T-cell (primary cell): ENCODE measurements around the gene CHST2. TPM values are rescaled to one million over a fixed set of nuclear protein-coding genes. Genes with fewer than 3 reads are reported as not detected.
"Not testable (repeated sequence)": the region's sequence is repeated elsewhere in the genome, so short reads cannot be mapped to it uniquely, and the experiment has no call there.

Experiments
- ATAC-seq, 4 experiments: fragments of 200-7000 bp in 3 of 4; fragments of 150-1000 bp in 1 of 4; cut with Tn5 transposase; replicated peaks in 1 of 4; 1 replicate in 3 of 4; 2 replicates in 1 of 4; pipeline ENCODE4 v1.10.0; 2021; ENCODE audit warnings: moderate library complexity in 3 of 4, mild to moderate bottlenecking in 2 of 4, moderate number of reproducible peaks in 1 of 4
- CTCF ChIA-PET, 2 donors: fragments of 300-600 bp; sonication (Branson Sonifier 250); formaldehyde crosslinking; loops; one replicate each; lab custom pipeline; 2022; ENCODE audit warnings: antibody characterized with exemption in 2 of 2; lab: Charles Lee
- POLR2A ChIA-PET, 2 donors: fragments of 300-600 bp; sonication (Branson Sonifier 250); formaldehyde crosslinking; loops; one replicate each; lab custom pipeline; 2022; ENCODE audit warnings: antibody characterized with exemption in 2 of 2; lab: Charles Lee
- DNase-seq, 35 experiments: peaks; one replicate each; pipeline versions ENCODE4 v3.0.0 to v3.0.0-alpha.2; 2013 to 2023
- H3K27ac ChIP-seq: one replicate; pipeline ENCODE4 v1.5.1; 2013; ENCODE audit warnings: low read length
- H3K27me3 ChIP-seq, 2 experiments: replicated peaks in 1 of 2; 1 replicate in 1 of 2; 2 replicates in 1 of 2; pipeline versions ENCODE4 v1.6.1 to v1.7.0; 2013; ENCODE audit warnings: low read length in 1 of 2, mixed read lengths in 1 of 2; ENCODE audit not compliant: control insufficient read depth in 2 of 2, insufficient read depth in 2 of 2; ENCODE audit errors: extremely low read depth in 1 of 2
- H3K36me3 ChIP-seq, 2 donors: 1 replicate in 1 of 2; 2 replicates in 1 of 2; pipeline versions ENCODE4 v1.6.1 to v1.7.0; 2013; ENCODE audit warnings: low read length in 1 of 2; ENCODE audit not compliant: control insufficient read depth in 2 of 2, insufficient read depth in 1 of 2; ENCODE audit errors: extremely low read depth in 1 of 2
- H3K4me1 ChIP-seq, 2 experiments: 1 replicate in 1 of 2; 2 replicates in 1 of 2; pipeline versions ENCODE4 v1.6.1 to v1.7.0; 2013; ENCODE audit warnings: low read length in 2 of 2, mixed read lengths in 1 of 2; ENCODE audit not compliant: insufficient read depth in 2 of 2, control insufficient read depth in 1 of 2; ENCODE audit errors: extremely low read depth in 1 of 2
- H3K4me3 ChIP-seq, 2 donors: 1 replicate in 1 of 2; 2 replicates in 1 of 2; pipeline versions ENCODE4 v1.5.1 to v1.7.0; 2013; ENCODE audit warnings: mild to moderate bottlenecking in 2 of 2, low read length in 1 of 2, moderate library complexity in 1 of 2; ENCODE audit not compliant: control insufficient read depth in 1 of 2; ENCODE audit errors: extremely low read depth in 1 of 2
- H3K9me3 ChIP-seq: 2 replicates; pipeline ENCODE4 v1.7.0; 2013
- H3K27ac Mint-ChIP-seq, 2 donors: one replicate each; pipeline ENCODE4 v1.8.0; 2020 to 2021; ENCODE audit warnings: mild to moderate bottlenecking in 2 of 2, mixed read lengths in 2 of 2
- H3K27me3 Mint-ChIP-seq, 2 donors: one replicate each; pipeline ENCODE4 v1.8.0; 2021 to 2022; ENCODE audit warnings: mixed read lengths in 2 of 2
- H3K36me3 Mint-ChIP-seq: one replicate; pipeline ENCODE4 v1.8.0; 2021; ENCODE audit warnings: mixed read lengths
- H3K4me1 Mint-ChIP-seq, 3 donors: one replicate each; pipeline ENCODE4 v1.8.0; 2020 to 2022; ENCODE audit warnings: mixed read lengths in 3 of 3, mild to moderate bottlenecking in 1 of 3
- H3K4me3 Mint-ChIP-seq, 3 donors: one replicate each; pipeline ENCODE4 v1.8.0; 2020 to 2022; ENCODE audit warnings: mild to moderate bottlenecking in 3 of 3, mixed read lengths in 3 of 3, moderate library complexity in 3 of 3
- H3K9me3 Mint-ChIP-seq, 3 donors: one replicate each; pipeline ENCODE4 v1.8.0; 2020 to 2022; ENCODE audit warnings: mixed read lengths in 3 of 3
- WGBS: methylation state at CpG from one replicate; pipeline ENCODE4 v1.1.5; 2013; ENCODE audit warnings: missing lambda C conversion rate; ENCODE audit not compliant: insufficient coverage; 5-methylcytosine and 5-hydroxymethylcytosine counted together
- total RNA-seq, 35 experiments: library from RNA in 6 of 35; stranded (reverse) in 6 of 35; fragments of 120-200 nt in 1 of 35; gene quantifications; one replicate each; pipeline versions ENCODE4 v1.2.1 to v1.2.4 and lab custom pipeline; 2013 to 2026

The CHST2 gene
- total RNA-seq, 5 donors from 2014 or later (not counting 1 experiment from before 2014, with no cell fraction given): 1.7 to 5.6 (median 4.4) TPM

DNA sequence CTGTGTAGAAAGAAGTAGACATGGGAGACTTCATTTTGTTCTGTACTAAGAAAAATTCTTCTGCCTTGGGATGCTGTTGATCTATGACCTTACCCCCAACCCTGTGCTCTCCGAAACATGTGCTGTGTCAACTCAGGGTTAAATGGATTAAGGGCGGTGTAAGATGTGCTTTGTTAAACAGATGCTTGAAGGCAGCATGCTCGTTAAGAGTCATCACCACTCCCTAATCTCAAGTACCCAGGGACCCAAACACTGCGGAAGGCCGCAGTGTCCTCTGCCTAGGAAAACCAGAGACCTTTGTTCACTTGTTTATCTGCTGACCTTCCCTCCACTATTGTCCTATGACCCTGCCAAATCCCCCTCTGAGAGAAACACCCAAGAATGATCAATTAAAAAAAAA is 45.6 kb upstream of the CHST2 start:
- no CpG with 5 or more reads among the region's 5 CpGs for WGBS
- H3K4me3 Mint-ChIP-seq, POLR2A ChIA-PET, ATAC-seq, H3K27me3 Mint-ChIP-seq, H3K4me1 ChIP-seq, H3K9me3 Mint-ChIP-seq, H3K36me3 Mint-ChIP-seq, DNase-seq, H3K36me3 ChIP-seq, H3K27ac Mint-ChIP-seq, H3K27ac ChIP-seq, H3K4me3 ChIP-seq, H3K9me3 ChIP-seq, H3K4me1 Mint-ChIP-seq: not testable (repeated sequence)
- CTCF ChIA-PET: interaction anchor here in 1 of 2 donors (0.6 kb wide), 1 partner anchor 361 kb away, joined by 3 read pairs; no protein-coding TSS in a partner anchor
- peaks cover 0 to 11% of the 10 kb centered on the region in 2 experiments for H3K27me3 ChIP-seq

DNA sequence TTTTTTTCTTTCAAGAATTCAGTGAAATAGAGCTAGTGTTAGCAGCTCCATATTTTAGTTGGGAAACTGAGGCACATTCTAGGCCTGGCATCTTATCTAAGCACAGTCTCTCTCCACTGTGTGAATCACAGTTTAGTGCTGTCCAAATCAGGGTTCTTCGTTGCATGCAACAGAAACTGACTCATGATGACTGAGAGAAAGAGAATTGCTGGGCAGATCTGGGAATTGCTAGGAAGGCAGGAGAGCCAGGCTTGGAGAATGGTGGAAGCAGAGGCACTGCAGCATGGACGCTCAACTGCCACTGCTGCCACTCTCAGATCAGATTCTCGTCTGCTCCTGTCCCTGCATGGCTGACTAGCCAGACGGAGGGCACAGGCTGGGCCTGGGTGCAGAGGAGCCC is 40.7 kb upstream of the CHST2 start:
- H3K36me3 Mint-ChIP-seq: no peaks in the 10 kb centered on the region
- POLR2A ChIA-PET: no interaction called here

GRCh38 chr3:143080196-143080595 is 39.4 kb upstream of the CHST2 start:
- POLR2A ChIA-PET: no interaction called here
- WGBS: 89% methylated on average over 5 of the region's 5 CpGs
- Histone ChIP-seq H3K4me3 (no peak overlapping the region), H3K36me3 (no peaks in the 10 kb centered on the region), H3K27ac (no peak overlapping the region), H3K9me3 (no peaks in the 10 kb centered on the region), H3K27me3 (peaks cover 0 to 17% of the 10 kb centered on the region in 2 experiments), H3K4me1 (no peaks in the 10 kb centered on the region)
- Mint-ChIP-seq H3K4me1 (peaks cover 0 to 11% (median 9%) of the 10 kb centered on the region in 3 donors), H3K36me3 (no peaks in the 10 kb centered on the region), H3K27ac (no peak overlapping the region), H3K9me3 (no peaks in the 10 kb centered on the region), H3K4me3 (no peak overlapping the region), H3K27me3 (peaks cover 0 to 9% of the 10 kb centered on the region in 2 donors)
- ATAC-seq (no peak), DNase-seq (no peak)
- CTCF ChIA-PET: no interaction called here

More for the DNA sequence above, 40.7 kb upstream of the CHST2 start:
- Histone ChIP-seq H3K36me3 (no peaks in the 10 kb centered on the region), H3K27ac (no peak overlapping the region), H3K4me3 (no peak overlapping the region), H3K27me3 (peaks cover 0 to 16% of the 10 kb centered on the region in 2 experiments), H3K9me3 (no peaks in the 10 kb centered on the region), H3K4me1 (no peaks in the 10 kb centered on the region)
- Mint-ChIP-seq H3K4me3 (no peak overlapping the region), H3K4me1 (peaks cover 0 to 11% (median 9%) of the 10 kb centered on the region in 3 donors), H3K27ac (no peak overlapping the region), H3K27me3 (peaks cover 0 to 2% of the 10 kb centered on the region in 2 donors), H3K9me3 (no peaks in the 10 kb centered on the region)
- no peak for ATAC-seq
- WGBS: 87% methylated on average over 3 of the region's 4 CpGs
- DNase-seq: no peak
- CTCF ChIA-PET: interaction anchor here in 1 of 2 donors (0.7 kb wide), 1 partner anchor 25 kb away, joined by 3 read pairs; no protein-coding TSS in a partner anchor

DNA sequence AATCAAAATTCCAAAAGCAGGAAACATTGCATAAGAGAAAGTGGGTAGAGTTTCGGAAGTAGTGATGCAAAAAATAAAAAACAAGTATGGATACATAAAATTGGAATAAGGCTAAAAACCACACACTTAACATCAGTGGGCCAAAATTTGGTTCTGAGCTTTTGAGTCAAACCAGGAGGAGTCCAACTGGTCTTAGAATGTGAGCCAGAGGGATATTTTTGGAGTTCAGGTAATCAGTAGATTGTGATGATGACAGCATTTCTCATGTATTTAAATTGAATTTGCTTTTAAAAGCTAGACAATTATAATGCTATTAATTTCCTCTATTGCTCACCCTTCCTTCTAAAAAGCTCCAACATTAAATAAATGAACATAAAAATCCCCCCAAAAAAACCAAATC is 38.2 kb upstream of the CHST2 start:
- Histone ChIP-seq H3K9me3 (no peaks in the 10 kb centered on the region), H3K27ac (no peak overlapping the region), H3K36me3 (no peaks in the 10 kb centered on the region), H3K4me3 (no peak overlapping the region), H3K4me1 (no peaks in the 10 kb centered on the region), H3K27me3 (peaks cover 0 to 17% of the 10 kb centered on the region in 2 experiments)
- H3K4me3 Mint-ChIP-seq: no peak overlapping the region
- no peaks in the 10 kb centered on the region for H3K36me3 Mint-ChIP-seq
- no peak for ATAC-seq
- no peak for DNase-seq
- ChIA-PET CTCF (no interaction called here), POLR2A (interaction anchor here in 1 of 2 donors (0.6 kb wide), 1 partner anchor 22 kb away, joined by 3 read pairs; no protein-coding TSS in a partner anchor)
- H3K27ac Mint-ChIP-seq: no peak overlapping the region
- WGBS: no CpG with 5 or more reads among the region's 1 CpG
- H3K9me3 Mint-ChIP-seq: no peaks in the 10 kb centered on the region
- peaks cover 0 to 11% (median 9%) of the 10 kb centered on the region in 3 donors for H3K4me1 Mint-ChIP-seq
- peaks cover 0 to 9% of the 10 kb centered on the region in 2 donors for H3K27me3 Mint-ChIP-seq

DNA sequence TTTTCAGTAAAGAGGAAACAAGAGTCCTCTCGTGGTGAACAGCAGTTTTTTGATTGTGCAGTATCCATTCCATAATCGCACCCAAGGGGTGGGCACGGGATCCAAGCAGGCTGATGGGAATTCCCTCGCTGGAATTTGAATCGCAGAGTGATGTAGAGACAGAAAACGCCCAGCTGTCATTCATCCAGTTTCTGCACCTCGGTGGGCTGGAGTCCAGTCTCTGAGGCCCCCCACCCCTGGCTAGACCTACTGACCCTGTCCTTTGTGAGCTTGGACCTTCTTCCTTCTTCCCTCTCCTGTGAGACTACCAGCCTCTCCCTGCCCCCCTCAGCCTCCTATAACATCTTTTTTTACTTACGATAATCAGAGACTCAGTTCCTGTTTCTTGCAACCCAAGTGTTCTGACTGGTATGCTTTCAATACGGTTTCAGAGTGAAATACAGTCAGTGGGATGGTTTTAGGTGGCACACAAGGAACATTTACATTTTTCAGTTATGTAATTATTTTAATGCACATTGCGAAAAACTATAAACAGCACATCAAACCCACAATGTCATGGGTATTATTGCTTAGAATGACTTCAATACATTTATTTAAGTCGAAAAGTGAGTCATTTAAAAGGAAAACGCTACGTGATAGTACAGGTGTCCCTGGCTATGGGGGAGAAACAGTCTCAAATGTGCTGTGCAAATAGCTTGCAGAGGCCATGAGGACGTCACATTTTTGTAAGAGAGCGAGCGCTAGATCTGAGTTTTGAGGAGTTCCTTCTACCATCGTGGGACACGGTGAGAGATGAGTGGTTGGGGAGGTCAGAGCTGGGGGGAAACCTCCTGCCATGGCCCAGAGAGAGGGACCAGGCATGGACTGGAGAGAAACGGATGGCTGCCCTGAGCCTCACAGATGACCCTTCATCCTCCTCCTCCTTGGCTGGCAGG is 37.5 kb upstream of the CHST2 start:
- no peak overlapping the region for H3K27ac Mint-ChIP-seq
- ChIA-PET CTCF (interaction anchor here in 1 of 2 donors (0.6 kb wide), 1 partner anchor 361 kb away, joined by 5 read pairs; no protein-coding TSS in a partner anchor), POLR2A (no interaction called here)
- Histone ChIP-seq H3K4me3 (no peak overlapping the region), H3K9me3 (no peaks in the 10 kb centered on the region), H3K4me1 (no peaks in the 10 kb centered on the region), H3K36me3 (no peaks in the 10 kb centered on the region), H3K27ac (no peak overlapping the region), H3K27me3 (peaks cover 0 to 13% of the 10 kb centered on the region in 2 experiments)
- H3K27me3 Mint-ChIP-seq: peaks cover 0 to 9% of the 10 kb centered on the region in 2 donors
- ATAC-seq (peak in 1 of 4 experiments; percentile 19), DNase-seq (no peak)
- no peaks in the 10 kb centered on the region for H3K36me3 Mint-ChIP-seq
- H3K4me1 Mint-ChIP-seq: peaks cover 0 to 11% (median 9%) of the 10 kb centered on the region in 3 donors
- no peak overlapping the region for H3K4me3 Mint-ChIP-seq
- H3K9me3 Mint-ChIP-seq: no peaks in the 10 kb centered on the region
- WGBS: 50% methylated on average over 15 of the region's 19 CpGs

- Histone ChIP-seq H3K27ac (no peak overlapping the region), H3K4me3 (no peak overlapping the region), H3K27me3 (peaks cover 0 to 13% of the 10 kb centered on the region in 2 experiments), H3K36me3 (no peaks in the 10 kb centered on the region), H3K9me3 (no peaks in the 10 kb centered on the region), H3K4me1 (no peaks in the 10 kb centered on the region)
- no peak for DNase-seq
- H3K4me3 Mint-ChIP-seq: no peak overlapping the region
- H3K27me3 Mint-ChIP-seq: peaks cover 0 to 9% of the 10 kb centered on the region in 2 donors
- no peaks in the 10 kb centered on the region for H3K36me3 Mint-ChIP-seq
- WGBS: 80% methylated on average over 1 of the region's 3 CpGs
- ATAC-seq: no peak
- no peaks in the 10 kb centered on the region for H3K9me3 Mint-ChIP-seq
- ChIA-PET POLR2A (no interaction called here), CTCF (interaction anchor here in 1 of 2 donors (0.6 kb wide), 1 partner anchor 809 kb away, joined by 3 read pairs; no protein-coding TSS in a partner anchor)
- H3K4me1 Mint-ChIP-seq: peaks cover 0 to 12% (median 5%) of the 10 kb centered on the region in 3 donors
- no peak overlapping the region for H3K27ac Mint-ChIP-seq
Measured at GRCh38 chr3:143083781-143084180, 35.8 kb upstream of the CHST2 start.
